GM12864 (cell line): ENCODE data around the gene MRPS23.

ENCODE experiments used
- DNase-seq: peaks from one replicate; pipeline ENCODE4 v3.0.0-alpha.2; 2011; ENCODE audit warnings: low read depth
- H3K4me3 ChIP-seq: 2 replicates; pipeline ENCODE4 v1.5.1; 2011; ENCODE audit warnings: mild to moderate bottlenecking, low read depth, low read length, control low read depth
- CTCF ChIP-seq: IDR thresholded peaks from 2 replicates; pipeline ENCODE4 v1.5.1; 2011; ENCODE audit warnings: low read depth, mild to moderate bottlenecking, moderate library complexity, low read length, control low read depth, inconsistent platforms; ENCODE audit errors: missing control alignments

The MRPS23 gene

GRCh38 chr17:57872536-57872935 is 22.7 kb upstream of the MRPS23 start:
- H3K4me3 ChIP-seq = no peak overlapping the region
- TF ChIP-seq CTCF = no peak
- no peak for DNase-seq

GRCh38 chr17:57871863-57872262 is 22.0 kb upstream of the MRPS23 start:
- TF ChIP-seq CTCF = no peak
- H3K4me3 ChIP-seq = no peak overlapping the region
- DNase-seq = no peak

GRCh38 chr17:57871155-57871554 is 21.3 kb upstream of the MRPS23 start:
- DNase-seq = no peak
- no peak for TF ChIP-seq CTCF
- H3K4me3 ChIP-seq = no peak overlapping the region

- no peak for DNase-seq
- no peak overlapping the region for H3K4me3 ChIP-seq
- TF ChIP-seq CTCF = no peak
Observed at GRCh38 chr17:57870283-57870635, 20.4 kb upstream of the MRPS23 start.

DNA sequence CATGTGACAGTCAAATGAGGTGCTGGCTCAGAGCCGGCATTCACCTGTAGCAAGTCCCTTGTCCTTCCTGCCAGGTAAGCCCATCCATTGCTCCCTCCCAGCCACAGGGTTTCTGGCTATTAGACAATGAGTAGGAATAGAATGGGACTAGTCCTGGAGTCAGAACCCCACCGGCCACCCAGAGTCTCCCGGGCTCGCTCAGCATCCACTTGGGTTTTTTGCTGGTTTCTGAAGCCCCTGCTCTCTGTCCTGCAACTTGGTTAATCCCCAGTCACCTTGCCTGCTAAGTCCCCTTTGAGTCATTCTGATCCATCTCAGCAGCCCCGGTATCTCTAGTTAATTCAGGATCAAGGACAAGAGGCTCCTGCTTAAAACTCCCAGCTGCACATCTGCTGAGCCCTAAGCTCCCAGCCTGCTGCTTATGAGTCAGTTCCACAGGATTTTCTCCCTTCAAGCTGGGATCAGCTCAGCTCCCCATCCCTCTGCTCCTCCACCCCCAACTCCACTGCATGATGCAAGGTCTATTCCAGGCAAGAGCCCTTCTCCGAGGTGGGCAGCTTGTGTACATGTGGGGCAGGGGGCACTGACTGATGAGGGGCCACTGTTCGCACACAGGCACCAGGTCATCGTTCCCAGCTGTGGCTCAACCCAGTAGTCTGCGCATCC is 19.9 kb upstream of the MRPS23 start:
- TF ChIP-seq CTCF = no peak
- H3K4me3 ChIP-seq = no peak overlapping the region
- no peak for DNase-seq

DNA sequence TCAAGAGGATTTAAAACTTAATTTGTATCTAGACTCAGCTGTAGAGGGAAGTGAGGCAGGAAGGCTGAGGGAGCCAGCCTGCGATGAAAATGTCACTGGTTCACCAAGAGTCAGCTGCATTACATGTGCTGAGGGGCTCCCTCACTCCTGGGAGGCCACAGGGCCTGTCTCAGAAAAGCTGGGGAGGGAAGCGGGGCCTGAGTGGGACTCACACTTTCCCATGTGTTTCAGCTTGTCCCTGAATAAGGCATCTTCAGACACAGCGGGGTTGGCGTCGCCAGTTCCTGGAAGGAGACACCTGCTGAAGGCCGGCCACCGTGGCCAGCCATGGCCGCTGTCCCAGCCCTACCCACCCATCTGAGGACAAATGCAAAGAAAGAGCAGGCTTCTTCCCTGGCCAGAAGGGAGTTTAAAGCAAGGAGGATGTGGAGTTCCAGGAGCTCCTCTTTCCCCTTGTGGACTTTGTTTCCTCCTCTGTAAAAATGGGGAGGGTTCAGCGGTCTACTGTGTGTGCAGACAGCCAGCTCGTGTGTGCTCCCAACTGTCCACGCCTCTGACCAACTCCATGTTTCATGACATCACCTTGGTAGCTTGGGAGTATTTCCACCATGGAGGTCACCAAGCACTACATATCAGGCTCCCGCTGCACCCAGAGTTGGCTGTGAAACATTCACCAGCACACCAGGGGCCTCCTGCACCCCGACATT is 19.2 kb upstream of the MRPS23 start:
- no peak for TF ChIP-seq CTCF
- H3K4me3 ChIP-seq = no peak overlapping the region
- no peak for DNase-seq
